DOHH2 (cell line): ENCODE results near the gene KIF21B.
A peak's percentile ranks its signal among the peaks of the same experiment; 100 is the strongest.

Experiments
- H3F3A ChIP-seq: fragments of 200-600 bp; sonication (generic), shearing (Covaris generic); 2 replicates; pipeline ENCODE4 v1.6.0; 2016; ENCODE audit warnings: antibody characterized with exemption, mild to moderate bottlenecking; ENCODE audit not compliant: control insufficient read depth, insufficient read depth
- H3K27ac ChIP-seq: fragments of 200-600 bp; sonication (generic); 2 replicates; pipeline ENCODE4 v1.5.1; 2014; ENCODE audit warnings: low read depth, mild to moderate bottlenecking, low read length, moderate library complexity
- H3K27me3 ChIP-seq: fragments of 200-600 bp; sonication (generic); 2 replicates; pipeline ENCODE4 v1.6.1; 2014; ENCODE audit warnings: mild to moderate bottlenecking, low read length, mixed read lengths; ENCODE audit not compliant: control insufficient read depth
- H3K36me3 ChIP-seq: fragments of 200-600 bp; sonication (generic); 2 replicates; pipeline ENCODE4 v1.6.1; 2014; ENCODE audit warnings: mild to moderate bottlenecking, low read length, moderate library complexity, mixed read lengths; ENCODE audit not compliant: control insufficient read depth
- H3K4me1 ChIP-seq: fragments of 200-600 bp; sonication (generic); 2 replicates; pipeline ENCODE4 v1.6.1; 2014; ENCODE audit warnings: mild to moderate bottlenecking, low read length, mixed read lengths; ENCODE audit not compliant: control insufficient read depth
- H3K4me2 ChIP-seq: fragments of 200-600 bp; sonication (generic); 2 replicates; pipeline ENCODE4 v1.6.0; 2014; ENCODE audit warnings: mild to moderate bottlenecking, low read length, moderate library complexity
- H3K4me3 ChIP-seq: fragments of 200-600 bp; sonication (generic); 2 replicates; pipeline ENCODE4 v1.5.1; 2014; ENCODE audit warnings: mild to moderate bottlenecking, low read length, mixed read lengths
- H3K79me2 ChIP-seq: fragments of 200-600 bp; sonication (generic); 2 replicates; pipeline ENCODE4 v1.6.1; 2014; ENCODE audit warnings: mild to moderate bottlenecking, low read length, mixed read lengths; ENCODE audit not compliant: control insufficient read depth
- H3K9me2 ChIP-seq: fragments of 200-600 bp; sonication (generic); replicated peaks from 2 replicates; pipeline ENCODE4 v1.6.1; 2014; ENCODE audit warnings: mild to moderate bottlenecking, low read length, mixed read lengths; ENCODE audit not compliant: control insufficient read depth
- H3K9me3 ChIP-seq: fragments of 200-600 bp; sonication (generic); 2 replicates; pipeline ENCODE4 v1.6.1; 2014; ENCODE audit warnings: antibody characterized with exemption, low read length, mixed read lengths; ENCODE audit not compliant: control insufficient read depth, insufficient read depth
- H4K20me1 ChIP-seq: fragments of 200-600 bp; sonication (generic); 2 replicates; pipeline ENCODE4 v1.6.0; 2014; ENCODE audit warnings: low read depth, mild to moderate bottlenecking, antibody characterized with exemption, low read length, moderate library complexity; ENCODE audit not compliant: control insufficient read depth, insufficient read depth
- EZH2phosphoT487 ChIP-seq: fragments of 200-600 bp; sonication (generic); IDR thresholded peaks from 2 replicates; pipeline ENCODE4 v1.6.1; 2017; ENCODE audit warnings: borderline replicate concordance, mild to moderate bottlenecking, antibody characterized with exemption, low read length, moderate library complexity, mixed read lengths
- TF ChIP-seq, protein P1 (sequence below): fragments of 200-600 bp; sonication (generic); IDR thresholded peaks from one replicate; pipeline ENCODE4 v1.5.1; 2014; ENCODE audit warnings: antibody characterized with exemption, mild to moderate bottlenecking, low read depth, low read length; ENCODE audit not compliant: poor library complexity, severe bottlenecking

The KIF21B gene

DNA sequence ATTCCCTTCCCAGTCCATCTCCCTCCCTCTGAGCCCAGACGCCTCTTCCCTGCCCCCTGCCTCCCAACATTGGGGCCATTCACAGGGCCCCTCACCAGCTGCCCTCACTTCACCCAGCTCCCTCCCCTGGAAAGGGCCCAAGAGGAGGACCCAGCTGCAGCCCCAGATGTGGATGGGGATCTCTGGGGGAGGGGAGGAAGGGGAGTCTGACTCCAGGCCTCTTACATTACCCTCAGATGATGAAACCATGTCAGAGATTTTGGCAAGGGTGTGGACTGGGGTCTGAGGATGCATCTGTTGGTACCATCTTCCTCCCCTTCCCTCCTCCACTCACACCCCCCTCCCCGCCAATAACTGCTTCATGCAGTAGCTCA lies 1.1 kb upstream of the KIF21B start:
- Histone ChIP-seq H3K27ac (no peak overlapping the region), H3K4me2 (no peak overlapping the region), H3K4me3 (no peak overlapping the region), H3K79me2 (peaks cover 24% of the 10 kb centered on the region), H3K36me3 (peaks cover 4% of the 10 kb centered on the region; the same call in 1 of the 2 replicates), H4K20me1 (peaks cover 3% of the 10 kb centered on the region; the same call in 1 of the 2 replicates), H3F3A (peaks cover 13% of the 10 kb centered on the region), H3K27me3 (no peaks in the 10 kb centered on the region), H3K9me3 (no peaks in the 10 kb centered on the region), H3K9me2 (no peaks in the 10 kb centered on the region), H3K4me1 (peaks cover 76% of the 10 kb centered on the region)
- TF ChIP-seq EZH2phosphoT487, result no peak
- TF ChIP-seq, protein P1, sequence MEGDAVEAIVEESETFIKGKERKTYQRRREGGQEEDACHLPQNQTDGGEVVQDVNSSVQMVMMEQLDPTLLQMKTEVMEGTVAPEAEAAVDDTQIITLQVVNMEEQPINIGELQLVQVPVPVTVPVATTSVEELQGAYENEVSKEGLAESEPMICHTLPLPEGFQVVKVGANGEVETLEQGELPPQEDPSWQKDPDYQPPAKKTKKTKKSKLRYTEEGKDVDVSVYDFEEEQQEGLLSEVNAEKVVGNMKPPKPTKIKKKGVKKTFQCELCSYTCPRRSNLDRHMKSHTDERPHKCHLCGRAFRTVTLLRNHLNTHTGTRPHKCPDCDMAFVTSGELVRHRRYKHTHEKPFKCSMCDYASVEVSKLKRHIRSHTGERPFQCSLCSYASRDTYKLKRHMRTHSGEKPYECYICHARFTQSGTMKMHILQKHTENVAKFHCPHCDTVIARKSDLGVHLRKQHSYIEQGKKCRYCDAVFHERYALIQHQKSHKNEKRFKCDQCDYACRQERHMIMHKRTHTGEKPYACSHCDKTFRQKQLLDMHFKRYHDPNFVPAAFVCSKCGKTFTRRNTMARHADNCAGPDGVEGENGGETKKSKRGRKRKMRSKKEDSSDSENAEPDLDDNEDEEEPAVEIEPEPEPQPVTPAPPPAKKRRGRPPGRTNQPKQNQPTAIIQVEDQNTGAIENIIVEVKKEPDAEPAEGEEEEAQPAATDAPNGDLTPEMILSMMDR, result no peak

DNA sequence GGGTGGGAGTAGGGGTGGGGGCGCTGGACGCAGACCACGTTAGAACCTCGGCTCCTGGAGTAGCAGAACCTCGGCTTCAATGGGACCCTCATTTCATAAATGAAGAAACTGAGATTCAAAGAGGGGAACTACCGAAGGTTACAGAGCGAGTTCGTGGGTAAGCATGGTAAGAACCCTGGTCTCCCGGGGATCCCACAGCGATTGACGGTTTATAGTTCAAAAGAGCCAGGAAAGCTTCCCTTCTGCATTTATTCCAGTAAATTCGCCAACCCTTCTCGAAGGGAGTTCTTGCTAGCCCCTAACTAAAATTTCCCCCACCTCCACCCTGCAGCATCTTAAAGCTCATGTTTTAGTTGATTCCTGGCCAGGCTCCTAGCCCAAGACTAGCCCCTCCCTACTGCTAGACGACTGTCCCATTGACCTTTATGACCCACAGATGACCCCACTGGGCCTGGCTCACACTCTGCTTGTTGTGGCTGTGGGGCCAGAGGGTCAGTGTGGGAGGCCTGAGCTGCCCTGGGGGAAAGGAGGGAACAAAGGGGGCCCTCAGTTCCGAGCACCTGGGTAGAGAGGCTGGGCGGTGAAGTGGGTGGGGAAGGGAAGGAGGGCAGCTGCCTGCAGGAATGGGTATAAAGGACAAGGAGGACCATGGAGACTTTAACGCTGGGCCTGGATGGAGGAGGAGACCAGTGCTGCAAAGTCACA lies 558 bp upstream of the KIF21B start:
- Histone ChIP-seq H3K9me2 (no peaks in the 10 kb centered on the region), H3K36me3 (peaks cover 4% of the 10 kb centered on the region; the same call in 1 of the 2 replicates), H3K27me3 (no peaks in the 10 kb centered on the region), H4K20me1 (peaks cover 3% of the 10 kb centered on the region; the same call in 1 of the 2 replicates), H3K4me3 (no peak overlapping the region), H3K4me1 (peaks cover 82% of the 10 kb centered on the region), H3K4me2 (peak overlapping the region; percentile 14; the same call in 1 of the 2 replicates), H3K9me3 (no peaks in the 10 kb centered on the region), H3F3A (peaks cover 15% of the 10 kb centered on the region), H3K79me2 (peaks cover 27% of the 10 kb centered on the region), H3K27ac (no peak overlapping the region)
- TF ChIP-seq EZH2phosphoT487, result no peak
- TF ChIP-seq, protein P1, result no peak

DNA sequence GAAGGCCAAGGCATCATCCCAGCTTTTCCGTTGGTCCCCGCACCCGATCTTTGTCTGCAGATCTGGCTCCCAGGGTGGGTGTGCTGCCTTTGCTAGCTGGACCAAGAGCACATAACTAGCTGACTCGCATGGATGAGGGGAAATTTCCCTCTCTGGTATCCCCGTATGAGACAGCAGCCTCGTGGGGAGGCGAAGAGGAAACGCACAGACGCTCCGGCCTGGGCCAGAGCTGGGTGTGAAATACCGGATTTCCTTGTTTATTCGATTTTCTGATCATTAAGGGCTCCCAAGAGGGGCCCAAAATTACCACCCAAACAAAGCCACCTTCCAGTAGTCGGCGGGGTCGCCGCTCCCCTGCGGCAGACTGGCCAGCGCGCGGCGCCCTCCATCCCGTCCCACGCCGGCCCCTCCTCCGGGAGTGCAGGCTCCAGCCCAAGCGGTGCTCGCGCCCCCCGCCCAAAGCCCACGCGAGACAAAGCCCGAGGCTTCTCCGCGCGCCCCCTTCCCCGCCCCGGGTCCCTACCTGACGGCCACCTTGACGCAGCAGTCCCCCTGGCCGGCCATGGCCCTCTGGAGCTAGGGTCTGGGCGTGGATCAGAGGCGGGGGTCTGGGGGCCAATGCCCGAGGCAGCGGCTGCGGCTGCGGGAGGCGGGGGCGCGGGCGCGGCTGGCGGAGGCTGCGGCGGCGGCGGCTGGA lies 546 bp downstream of the KIF21B start:
- TF ChIP-seq, protein P1, result peak; percentile 25
- no peak for TF ChIP-seq EZH2phosphoT487
- no peaks in the 10 kb centered on the region for H3K9me3 ChIP-seq

More for the DNA sequence above, 546 bp downstream of the KIF21B start:
- H3K27me3 ChIP-seq, result no peaks in the 10 kb centered on the region
- peaks cover 92% of the 10 kb centered on the region for H3K4me1 ChIP-seq
- H4K20me1 ChIP-seq, result peaks cover 3% of the 10 kb centered on the region; the same call in 1 of the 2 replicates
- H3F3A ChIP-seq, result peaks cover 15% of the 10 kb centered on the region
- H3K79me2 ChIP-seq, result peaks cover 38% of the 10 kb centered on the region
- H3K36me3 ChIP-seq, result peaks cover 4% of the 10 kb centered on the region; the same call in 1 of the 2 replicates
- peak overlapping the region; percentile 84 for H3K4me3 ChIP-seq
- peak overlapping the region; percentile 95 for H3K27ac ChIP-seq
- peak overlapping the region; percentile 98 for H3K4me2 ChIP-seq
- no peaks in the 10 kb centered on the region for H3K9me2 ChIP-seq
